ENCODE data around the gene VPS45. TPM values are rescaled to one million over a fixed set of nuclear protein-coding genes. Genes with fewer than 3 reads are reported as not detected.

VPS45 gene
- total RNA-seq, 2 donors from 2014 or later = 34.9 to 38.8 TPM

DNA sequence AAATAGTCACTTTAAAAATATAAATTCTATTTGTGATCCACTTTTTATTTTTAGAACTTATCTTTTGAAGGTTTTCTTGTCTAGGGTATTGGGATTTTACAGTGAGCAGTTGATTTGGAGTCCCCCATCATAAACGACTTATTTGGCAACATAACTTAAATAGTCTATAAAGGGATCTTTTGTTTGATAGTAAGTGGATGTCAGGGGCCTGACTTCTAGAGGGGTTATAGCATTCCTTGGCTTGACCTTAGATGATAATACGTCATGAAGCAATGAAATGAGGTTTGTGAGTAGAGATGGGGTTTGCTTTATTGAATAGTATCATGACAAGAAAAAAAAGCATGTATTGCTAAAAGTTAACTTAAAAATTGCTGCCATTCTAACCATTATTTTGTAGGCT lies 17.8 kb downstream of the VPS45 start:
- no peaks in the 10 kb centered on the region for H3K9me3 ChIP-seq
- no peaks in the 10 kb centered on the region for H3K4me1 ChIP-seq
- H3K4me3 ChIP-seq = no peak overlapping the region
- no peak for DNase-seq (ENCODE audit: low spot score)
- peaks cover 25% of the 10 kb centered on the region for H3K36me3 ChIP-seq
- H3K27me3 ChIP-seq = no peaks in the 10 kb centered on the region
- TF ChIP-seq, protein P1, sequence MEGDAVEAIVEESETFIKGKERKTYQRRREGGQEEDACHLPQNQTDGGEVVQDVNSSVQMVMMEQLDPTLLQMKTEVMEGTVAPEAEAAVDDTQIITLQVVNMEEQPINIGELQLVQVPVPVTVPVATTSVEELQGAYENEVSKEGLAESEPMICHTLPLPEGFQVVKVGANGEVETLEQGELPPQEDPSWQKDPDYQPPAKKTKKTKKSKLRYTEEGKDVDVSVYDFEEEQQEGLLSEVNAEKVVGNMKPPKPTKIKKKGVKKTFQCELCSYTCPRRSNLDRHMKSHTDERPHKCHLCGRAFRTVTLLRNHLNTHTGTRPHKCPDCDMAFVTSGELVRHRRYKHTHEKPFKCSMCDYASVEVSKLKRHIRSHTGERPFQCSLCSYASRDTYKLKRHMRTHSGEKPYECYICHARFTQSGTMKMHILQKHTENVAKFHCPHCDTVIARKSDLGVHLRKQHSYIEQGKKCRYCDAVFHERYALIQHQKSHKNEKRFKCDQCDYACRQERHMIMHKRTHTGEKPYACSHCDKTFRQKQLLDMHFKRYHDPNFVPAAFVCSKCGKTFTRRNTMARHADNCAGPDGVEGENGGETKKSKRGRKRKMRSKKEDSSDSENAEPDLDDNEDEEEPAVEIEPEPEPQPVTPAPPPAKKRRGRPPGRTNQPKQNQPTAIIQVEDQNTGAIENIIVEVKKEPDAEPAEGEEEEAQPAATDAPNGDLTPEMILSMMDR (IDR thresholded peaks at IDR 0.05) = no peak
- no peak overlapping the region for H3K27ac ChIP-seq

DNA sequence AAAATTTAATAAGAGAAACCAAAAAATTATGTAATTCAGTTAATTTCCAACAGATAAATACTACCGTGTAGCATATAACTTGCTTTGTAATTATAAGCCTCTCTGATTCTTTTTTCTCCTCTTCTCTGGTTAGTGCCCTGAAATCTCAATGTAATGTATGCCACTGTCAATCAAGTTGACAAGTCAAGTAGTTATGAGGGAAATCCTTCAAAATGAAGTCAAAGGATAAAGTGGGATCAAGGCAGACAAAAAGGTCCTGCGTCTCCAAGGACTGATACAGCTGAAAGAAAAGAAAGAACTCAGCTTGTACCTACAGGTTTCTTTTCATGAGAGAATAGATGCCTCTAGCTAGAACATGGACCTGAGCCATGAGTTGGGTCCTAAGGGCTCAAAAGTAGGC lies 19.8 kb downstream of the VPS45 start:
- no peak overlapping the region for H3K4me3 ChIP-seq
- H3K36me3 ChIP-seq = peaks cover 21% of the 10 kb centered on the region
- no peaks in the 10 kb centered on the region for H3K27me3 ChIP-seq
- TF ChIP-seq, protein P1 (IDR thresholded peaks at IDR 0.05) = no peak
- no peaks in the 10 kb centered on the region for H3K4me1 ChIP-seq
- H3K27ac ChIP-seq = no peak overlapping the region
- no peaks in the 10 kb centered on the region for H3K9me3 ChIP-seq
- no peak for DNase-seq (ENCODE audit: low spot score)

DNA sequence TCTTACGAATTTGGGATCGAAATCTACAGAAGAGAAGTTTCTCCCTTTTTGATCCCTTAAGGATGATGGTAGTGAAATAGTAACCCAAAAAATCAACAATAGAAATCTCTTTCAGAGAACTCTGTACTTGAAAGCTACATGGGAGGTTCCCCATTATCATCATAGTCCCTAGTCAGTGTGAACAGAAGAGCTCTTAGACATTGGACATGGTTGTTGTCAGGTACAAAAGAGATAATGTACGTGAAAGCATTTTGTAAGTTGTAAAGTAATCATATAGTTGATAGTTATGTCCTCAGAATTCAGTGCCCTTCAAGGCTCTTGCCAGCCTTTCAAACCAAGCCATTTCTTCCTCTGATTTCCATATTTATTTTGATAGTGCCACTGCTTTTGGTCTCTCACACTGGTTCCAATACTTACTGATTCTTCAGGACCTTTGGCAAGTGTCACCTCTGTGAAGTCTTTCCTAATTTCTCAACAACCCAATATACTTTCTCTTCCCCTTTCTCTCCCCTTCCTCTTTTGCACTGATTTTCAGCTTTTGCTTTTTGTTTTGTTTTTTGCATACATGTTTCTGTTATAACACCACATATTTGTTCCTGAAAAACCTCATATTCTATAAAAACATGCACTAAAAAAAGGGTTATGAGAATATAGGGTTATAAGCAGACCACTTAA lies 22.4 kb downstream of the VPS45 start:
- Histone ChIP-seq H3K9me3 (no peaks in the 10 kb centered on the region), H3K27ac (no peak overlapping the region), H3K4me1 (peaks cover 0 to 4% of the 10 kb centered on the region in 2 donors), H3K4me3 (no peak overlapping the region), H3K27me3 (no peaks in the 10 kb centered on the region), H3K36me3 (peaks cover 12% of the 10 kb centered on the region)
- TF ChIP-seq, protein P1 (IDR thresholded peaks at IDR 0.05) = no peak
- DNase-seq (ENCODE audit: low spot score) = no peak

DNA sequence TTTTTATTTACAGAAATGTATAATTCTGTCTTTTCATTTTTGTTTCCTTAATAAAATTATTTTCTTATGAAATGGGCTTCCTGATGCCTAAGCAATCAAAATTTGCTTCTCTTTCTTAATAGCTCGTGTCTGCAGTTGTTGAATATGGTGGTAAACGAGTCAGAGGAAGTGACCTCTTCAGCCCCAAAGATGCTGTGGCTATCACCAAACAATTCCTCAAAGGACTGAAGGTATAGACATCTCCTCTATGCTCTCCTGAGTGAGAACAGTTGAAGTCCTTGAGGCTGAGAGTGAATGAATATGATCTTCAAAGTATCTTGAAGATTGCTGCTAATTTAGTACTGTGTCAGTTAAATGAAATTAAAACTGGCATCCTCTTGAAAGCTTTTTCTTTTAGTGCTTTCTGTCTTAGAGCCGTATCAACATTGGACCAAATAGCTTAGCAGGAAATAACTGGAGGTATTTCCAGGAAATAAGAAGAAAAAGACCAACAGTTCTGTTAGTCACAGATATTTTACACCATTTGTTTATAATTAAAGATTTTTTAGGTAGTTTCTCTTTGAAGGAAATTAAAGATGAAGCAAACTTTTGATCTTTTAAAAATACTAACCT lies 24.7 kb downstream of the VPS45 start:
- peaks cover 23% of the 10 kb centered on the region for H3K36me3 ChIP-seq
- H3K4me3 ChIP-seq = no peak overlapping the region
- TF ChIP-seq, protein P1 (IDR thresholded peaks at IDR 0.05) = no peak
- no peaks in the 10 kb centered on the region for H3K9me3 ChIP-seq
- DNase-seq (ENCODE audit: low spot score) = no peak
- peak overlapping the region in 1 of 2 donors; percentile 30 for H3K27ac ChIP-seq
- H3K4me1 ChIP-seq = peaks cover 0 to 4% of the 10 kb centered on the region in 2 donors
- H3K27me3 ChIP-seq = no peaks in the 10 kb centered on the region

DNA sequence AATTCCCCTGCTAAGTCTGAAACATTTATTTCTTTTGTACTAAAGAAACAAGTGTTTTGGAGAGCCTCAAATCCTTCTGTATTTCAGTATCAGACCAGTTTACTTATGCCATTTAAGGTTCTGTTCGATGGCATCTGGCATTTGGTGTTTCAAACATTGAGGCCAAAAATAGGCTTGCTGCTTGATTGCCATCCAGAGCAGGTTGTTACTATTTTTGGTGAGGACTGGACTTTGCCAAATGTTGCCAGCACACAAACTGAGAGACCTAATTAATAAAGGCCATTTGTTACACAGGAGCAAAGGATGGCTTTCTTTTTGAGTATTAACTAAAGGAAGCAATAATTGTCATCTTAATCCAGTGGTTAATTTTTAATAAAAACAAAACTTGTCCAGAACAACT lies 26.2 kb downstream of the VPS45 start:
- Histone ChIP-seq H3K27ac (peak overlapping the region; percentile 64 to 79), H3K4me3 (no peak overlapping the region), H3K9me3 (no peaks in the 10 kb centered on the region), H3K27me3 (no peaks in the 10 kb centered on the region), H3K4me1 (peaks cover 0 to 4% of the 10 kb centered on the region in 2 donors), H3K36me3 (peaks cover 29% of the 10 kb centered on the region)
- TF ChIP-seq, protein P1 (IDR thresholded peaks at IDR 0.05) = no peak
- no peak for DNase-seq (ENCODE audit: low spot score)

Measured in right atrium auricular region (tissue), 2 donors.